K562 (cell line): ENCODE measurements around the gene RAPGEF5. TPM values are rescaled to one million over a fixed set of nuclear protein-coding genes. Genes with fewer than 3 reads are reported as not detected.

Experiments
- ASH1L ChIP-seq: fragments of 450-650 bp; IDR thresholded peaks from 2 replicates; pipeline ENCODE4 v1.6.1; 2018; ENCODE audit warnings: borderline replicate concordance, mild to moderate bottlenecking, low read depth; ENCODE audit not compliant: partially characterized antibody
- BRD9 ChIP-seq: fragments of 450-650 bp; IDR thresholded peaks from 2 replicates; pipeline ENCODE4 v1.6.1; 2018; ENCODE audit warnings: low read depth; ENCODE audit not compliant: partially characterized antibody
- KAT8 ChIP-seq: fragments of 450-650 bp; IDR thresholded peaks from 2 replicates; pipeline ENCODE4 v1.6.1; 2016; ENCODE audit warnings: low read depth, mild to moderate bottlenecking
- NFIX ChIP-seq: fragments of 250-450 bp; sonication (Bioruptor Pico); IDR thresholded peaks from 2 replicates; pipeline ENCODE4 v1.4.0; 2020; ENCODE audit warnings: low read depth, mild to moderate bottlenecking, moderate library complexity
- NUFIP1 ChIP-seq: fragments of 450-650 bp; IDR thresholded peaks from 2 replicates; pipeline ENCODE4 v1.6.1; 2018; ENCODE audit not compliant: partially characterized antibody
- RERE ChIP-seq: sonication (generic); formaldehyde crosslinking; IDR thresholded peaks from 2 replicates; pipeline ENCODE4 v1.8.0; 2023; ENCODE audit warnings: missing genetic modification reagents, mild to moderate bottlenecking, borderline replicate concordance
- SMAD2 ChIP-seq: fragments of 150-350 bp; IDR thresholded peaks from 2 replicates; pipeline ENCODE4 v1.6.1; 2014; ENCODE audit warnings: low read depth, mild to moderate bottlenecking, low read length
- SMARCA5 ChIP-seq: fragments of 450-650 bp; IDR thresholded peaks from 2 replicates; pipeline ENCODE4 v1.6.1; 2016
- TRIM28 ChIP-seq: fragments of 450-650 bp; IDR thresholded peaks from 2 replicates; pipeline ENCODE4 v1.6.1; 2017
- ZBTB1 ChIP-seq: sonication (generic); formaldehyde crosslinking; IDR thresholded peaks from 2 replicates; pipeline ENCODE4 v1.8.1; 2023; ENCODE audit warnings: missing genetic modification reagents, low read depth, mild to moderate bottlenecking, borderline replicate concordance
- ZNF197 ChIP-seq: fragments of 200-800 bp; sonication (Bioruptor generic); IDR thresholded peaks from 2 replicates; pipeline ENCODE4 v1.6.1; 2016; ENCODE audit warnings: low read depth, missing genetic modification characterization, missing compliant biosample characterization
- ZNF354B ChIP-seq: fragments of 250-450 bp; sonication (Bioruptor Pico); IDR thresholded peaks from 2 replicates; pipeline ENCODE4 v1.4.0; 2020
- polyA plus RNA-seq, 8 experiments: library from polyadenylated mRNA; depleted of rRNA in 4 of 8; stranded (reverse) in 5 of 8; unstranded in 3 of 8; fragments of >200 nt; fragmentation: Nextera tagmentation in 2 of 8; fragmentation: Illumina TruSeq in 1 of 8; extraction: Ambion mirVana in 2 of 8; extraction: Trizol in 1 of 8; gene quantifications; 2 replicates each; pipeline versions ENCODE4 v1.2.1 to v1.2.3, GENCODE V29; 2011 to 2014; ENCODE audit warnings: inconsistent platforms in 1 of 8, missing spikeins in 1 of 8
- total RNA-seq, 7 experiments: library from RNA; depleted of rRNA in 6 of 7; stranded (reverse); fragments of >200 nt in 6 of 7; fragmentation: Illumina TruSeq in 2 of 7; extraction: Trizol in 2 of 7; gene quantifications; 2 replicates each; pipeline versions ENCODE4 v1.2.1 to v1.2.3, GENCODE V29; 2011 to 2021; ENCODE audit warnings: low replicate concordance in 1 of 7
- TF ChIP-seq, protein P1 (sequence below): sonication (generic); formaldehyde crosslinking; IDR thresholded peaks from 2 replicates; pipeline ENCODE4 v1.8.1; 2022; ENCODE audit warnings: missing genetic modification reagents

RAPGEF5 gene
- total and polyA plus RNA-seq, 9 of the 15 experiments (the other 6 are each of a cell fraction or from before 2014, with no cell fraction given): 0.39 to 2.0 (median 1.1) TPM

DNA sequence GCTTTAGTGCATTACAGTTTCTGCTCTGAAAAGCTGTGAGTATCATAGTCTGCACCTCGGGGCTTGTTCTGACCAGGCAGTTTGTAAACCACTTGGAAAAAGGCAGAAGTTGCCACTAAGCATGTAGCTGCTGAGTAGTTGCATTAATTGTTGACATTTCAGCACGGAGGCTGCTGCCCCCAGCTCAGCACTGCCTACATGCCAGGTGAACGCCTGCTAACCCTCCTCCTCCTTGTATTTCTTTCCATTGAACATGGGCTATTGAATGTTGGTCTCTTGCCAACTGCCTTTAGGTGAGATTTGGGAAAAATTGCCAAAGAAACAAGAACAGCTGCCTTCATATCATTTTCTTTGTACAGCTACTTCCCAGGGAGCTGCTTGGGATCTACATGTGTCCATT lies 164.2 kb downstream of the RAPGEF5 start (continued):
- TF ChIP-seq RERE (CRISPR knock-in tag): no peak
- TF ChIP-seq TRIM28: no peak
- no peak for TF ChIP-seq NUFIP1
- TF ChIP-seq ZNF354B (CRISPR knock-in tag): no peak
- TF ChIP-seq ZNF197: no peak
- TF ChIP-seq, protein P1, sequence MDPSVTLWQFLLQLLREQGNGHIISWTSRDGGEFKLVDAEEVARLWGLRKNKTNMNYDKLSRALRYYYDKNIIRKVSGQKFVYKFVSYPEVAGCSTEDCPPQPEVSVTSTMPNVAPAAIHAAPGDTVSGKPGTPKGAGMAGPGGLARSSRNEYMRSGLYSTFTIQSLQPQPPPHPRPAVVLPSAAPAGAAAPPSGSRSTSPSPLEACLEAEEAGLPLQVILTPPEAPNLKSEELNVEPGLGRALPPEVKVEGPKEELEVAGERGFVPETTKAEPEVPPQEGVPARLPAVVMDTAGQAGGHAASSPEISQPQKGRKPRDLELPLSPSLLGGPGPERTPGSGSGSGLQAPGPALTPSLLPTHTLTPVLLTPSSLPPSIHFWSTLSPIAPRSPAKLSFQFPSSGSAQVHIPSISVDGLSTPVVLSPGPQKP (CRISPR knock-in tag): no peak
- no peak for TF ChIP-seq BRD9
- no peak for TF ChIP-seq ZBTB1
- TF ChIP-seq KAT8: no peak
- no peak for TF ChIP-seq NFIX (CRISPR knock-in tag)
- no peak for TF ChIP-seq ASH1L
- no peak for TF ChIP-seq SMARCA5
- TF ChIP-seq SMAD2: no peak
